GM12878 (cell line): Measurements from ENCODE around the gene ALB. TPM values are rescaled to one million over a fixed set of nuclear protein-coding genes. Genes with fewer than 3 reads are reported as not detected.
A peak's percentile ranks its signal among the peaks of the same experiment; 100 is the strongest.
"Not testable (repeated sequence)": the region's sequence is repeated elsewhere in the genome, so short reads cannot be mapped to it uniquely, and the experiment has no call there.

Source experiments
- ATAC-seq: fragments of 200-7000 bp; cut with Tn5 transposase; 3 replicates; pipeline ENCODE4 v1.9.1; 2020; ENCODE audit warnings: mild to moderate bottlenecking, moderate library complexity
- Bru-seq: library from RNA; stranded (reverse); fragments of 400-500 nt; gene quantifications from one replicate; lab custom pipeline; 2021; lab: Mats Ljungman, UMichigan
- BruChase-seq, 2 experiments: library from RNA; stranded (reverse); fragments of 400-500 nt; gene quantifications; one replicate each; lab custom pipeline; 2021; lab: Mats Ljungman, UMichigan
- BruUV-seq: library from RNA; stranded (reverse); fragments of 400-500 nt; replicated peaks from 2 replicates; lab custom pipeline; 2021; lab: Mats Ljungman, UMichigan
- CTCF ChIA-PET: fragments of 300-600 bp; sonication (Branson Sonifier 250); formaldehyde crosslinking; extraction: SDS; loops from one replicate; lab custom pipeline; 2021; ENCODE audit warnings: inconsistent platforms; lab: Yijun Ruan, JAX
- POLR2A ChIA-PET: fragments of 350-600 bp; formaldehyde crosslinking; extraction: SDS; loops from one replicate; lab custom pipeline; 2021; ENCODE audit warnings: inconsistent platforms; lab: Charles Lee
- RAD21 ChIA-PET: fragments of 300-600 bp; sonication (Branson Sonifier 250); formaldehyde crosslinking; loops from one replicate; lab custom pipeline; 2023; ENCODE audit warnings: antibody characterized with exemption; ENCODE audit not compliant: unreplicated experiment; lab: Charles Lee
- SMC1A ChIA-PET: fragments of 300-600 bp; sonication (Branson Sonifier 250); formaldehyde crosslinking; loops from one replicate; lab custom pipeline; 2023; ENCODE audit not compliant: unreplicated experiment, uncharacterized antibody; lab: Charles Lee
- DNase-seq: peaks from one replicate; pipeline ENCODE4 v3.0.0-alpha.2; 2011; ENCODE audit warnings: low read depth, low spot score
- FAIRE-seq: peaks from 3 replicates; lab custom pipeline; 2011; peaks lifted over from hg19 to GRCh38; lab: Jason Lieb, UNC
- H2AFZ ChIP-seq: 2 replicates; pipeline ENCODE4 v1.6.0; 2011; ENCODE audit warnings: low read depth, low read length, control low read depth; ENCODE audit not compliant: control insufficient read depth
- H3K27ac ChIP-seq: 2 replicates; pipeline ENCODE4 v1.5.1; 2011; ENCODE audit warnings: control low read depth; ENCODE audit not compliant: control insufficient read depth, insufficient read depth
- H3K27me3 ChIP-seq, 2 experiments: replicated peaks in 1 of 2; 2 replicates each; pipeline versions ENCODE4 v1.6.0 to v1.6.1; 2011; ENCODE audit warnings: low read length in 1 of 2; ENCODE audit not compliant: control insufficient read depth in 2 of 2, insufficient read depth in 2 of 2
- H3K36me3 ChIP-seq, 2 experiments: 2 replicates each; pipeline ENCODE4 v1.5.1; 2011; ENCODE audit warnings: low read length in 1 of 2; ENCODE audit not compliant: control insufficient read depth in 2 of 2, insufficient read depth in 2 of 2
- H3K4me1 ChIP-seq: 2 replicates; pipeline ENCODE4 v1.6.1; 2011; ENCODE audit warnings: mild to moderate bottlenecking, low read length, moderate library complexity, mixed read lengths; ENCODE audit not compliant: control insufficient read depth, insufficient read depth
- H3K4me2 ChIP-seq: 2 replicates; pipeline ENCODE4 v1.6.0; 2011; ENCODE audit warnings: control low read depth; ENCODE audit not compliant: control insufficient read depth, insufficient read depth
- H3K4me3 ChIP-seq: fragments of 200-600 bp; sonication (generic); 2 replicates; pipeline ENCODE4 v1.5.1; 2016
- H3K79me2 ChIP-seq: 2 replicates; pipeline ENCODE4 v1.6.0; 2011; ENCODE audit warnings: low read length; ENCODE audit not compliant: control insufficient read depth, insufficient read depth
- H3K9ac ChIP-seq: 2 replicates; pipeline ENCODE4 v1.8.0; 2011; ENCODE audit warnings: low read length, control low read depth, mixed read lengths; ENCODE audit not compliant: control insufficient read depth, insufficient read depth
- H3K9me3 ChIP-seq: replicated peaks from 3 replicates; pipeline ENCODE4 v1.5.1; 2011; ENCODE audit warnings: mild to moderate bottlenecking, low read length; ENCODE audit not compliant: control insufficient read depth, insufficient read depth
- H4K20me1 ChIP-seq: 2 replicates; pipeline ENCODE4 v1.6.0; 2011; ENCODE audit not compliant: control insufficient read depth, insufficient read depth
- CBFB ChIP-seq: IDR thresholded peaks from 2 replicates; pipeline ENCODE4 v1.6.1; 2016; ENCODE audit warnings: antibody characterized with exemption, low read depth
- DPF2 ChIP-seq: fragments of 450-650 bp; IDR thresholded peaks from 2 replicates; pipeline ENCODE4 v1.6.1; 2017; ENCODE audit warnings: mild to moderate bottlenecking
- HDAC6 ChIP-seq: fragments of 200-600 bp; sonication (generic); IDR thresholded peaks from one replicate; pipeline ENCODE4 v1.8.0; 2017; ENCODE audit warnings: antibody characterized with exemption; ENCODE audit not compliant: unreplicated experiment
- KAT2A ChIP-seq: conservative IDR thresholded peaks from 2 replicates; pipeline ENCODE4 v1.6.1; 2011; ENCODE audit warnings: low read depth, low read length; ENCODE audit not compliant: control insufficient read depth
- MAX ChIP-seq: IDR thresholded peaks from 2 replicates; pipeline ENCODE4 v1.6.1; 2012; ENCODE audit warnings: low read depth, low read length, improper control_type of control experiment
- MTA2 ChIP-seq: fragments of 450-650 bp; IDR thresholded peaks from 2 replicates; pipeline ENCODE4 v1.6.1; 2016; ENCODE audit warnings: low read depth, mild to moderate bottlenecking, moderate library complexity
- NFIC ChIP-seq: IDR thresholded peaks from 2 replicates; pipeline ENCODE4 v1.6.1; 2012; ENCODE audit warnings: low read depth, mild to moderate bottlenecking, inconsistent platforms, low read length, moderate library complexity
- NFYB ChIP-seq: IDR thresholded peaks from 2 replicates; pipeline ENCODE4 v1.6.1; 2011; ENCODE audit warnings: low read depth, mild to moderate bottlenecking, low read length, improper control_type of control experiment, moderate library complexity; ENCODE audit not compliant: insufficient read depth
- ZBTB40 ChIP-seq: fragments of 450-650 bp; IDR thresholded peaks from 2 replicates; pipeline ENCODE4 v1.6.1; 2016; ENCODE audit warnings: mild to moderate bottlenecking, moderate library complexity, borderline replicate concordance
- ZNF207 ChIP-seq: fragments of 450-650 bp; IDR thresholded peaks from 2 replicates; pipeline ENCODE4 v1.6.1; 2014; ENCODE audit warnings: antibody characterized with exemption, mild to moderate bottlenecking, borderline replicate concordance
- WGBS: methylation state at CpG from one replicate; pipeline ENCODE4 v1.1.6; 2016; ENCODE audit warnings: low lambda C conversion rate; ENCODE audit not compliant: insufficient replicate concordance, insufficient coverage; ENCODE audit errors: missing lambda C conversion rate; 5-methylcytosine and 5-hydroxymethylcytosine counted together
- in situ Hi-C: fragments of 300-500 bp; cut with MboI; formaldehyde crosslinking; loops from 9 replicates; pipeline ENCODE4 v1.14.3; 2018; ENCODE audit warnings: mixed read lengths
- intact Hi-C: fragments of 100-400 bp; cut with micrococcal nuclease; formaldehyde crosslinking; loops from one replicate; pipeline ENCODE4 v1.14.2; 2022; ENCODE audit not compliant: unreplicated experiment
- long read RNA-seq, 2 experiments: library from polyadenylated mRNA; unstranded; transcript quantifications; one replicate each; pipeline ENCODE4 v2.0.0, GENCODE V29; 2019 to 2020
- polyA minus RNA-seq, 3 experiments: library from RNA; depleted of rRNA, polyadenylated mRNA; stranded (reverse); fragments of >200 nt; gene quantifications; 2 replicates each; pipeline ENCODE4 v1.2.3, GENCODE V29; 2011
- polyA plus RNA-seq, 11 experiments: library from polyadenylated mRNA; depleted of rRNA in 4 of 11; unstranded in 6 of 11; stranded (reverse) in 5 of 11; fragments of >200 nt; fragmentation: Nextera tagmentation in 4 of 11; fragmentation: Illumina TruSeq in 1 of 11; extraction: Ambion mirVana in 4 of 11; extraction: Trizol in 1 of 11; gene quantifications; 1 replicate in 1 of 11; 2 replicates in 10 of 11; pipeline versions ENCODE4 v1.2.1 to v1.2.3, GENCODE V29; 2011 to 2016; ENCODE audit warnings: inconsistent platforms in 2 of 11, missing spikeins in 2 of 11, low read depth in 1 of 11
- total RNA-seq, 4 experiments: library from RNA; depleted of rRNA in 3 of 4; stranded (reverse); fragments of >200 nt in 3 of 4; fragmentation: Illumina TruSeq in 1 of 4; extraction: Trizol in 1 of 4; gene quantifications; 2 replicates each; pipeline versions ENCODE4 v1.2.1 to v1.2.3, GENCODE V29; 2013 to 2021

The ALB gene
- total RNA-seq (2013; cell fraction: nucleolus; rRNA removed) = not detected in 2 replicates
- total RNA-seq (2014; rRNA removed) (not detected in 2 replicates), total RNA-seq (2014; rRNA removed; fragmentation: Illumina TruSeq; extraction: Trizol) (not detected in 2 replicates), total RNA-seq (2021) (22.3 and 29.0 TPM in 2 replicates), polyA plus RNA-seq (2011; rRNA removed) (0.05 TPM in 1 of 2 replicates, not detected in the other), polyA plus RNA-seq (2014; fragmentation: Illumina TruSeq; extraction: Trizol) (not detected in 2 replicates), polyA plus RNA-seq (2014; fragmentation: Nextera tagmentation; extraction: Ambion mirVana) (not detected), polyA plus RNA-seq (2014; rRNA removed) (not detected in 2 replicates), polyA plus RNA-seq (2016; fragmentation: Nextera tagmentation; extraction: Ambion mirVana) (not detected), polyA minus RNA-seq (2011; rRNA and poly(A)+ RNA removed) (0.51 TPM in 1 of 2 replicates, not detected in the other), Bru-seq, nascent RNA (percentile 36 among the genes with signal in this experiment), BruChase-seq, experiment 1, labeled RNA remaining after a 6-hour chase (percentile 36 among the genes with signal in this experiment), BruChase-seq, experiment 2, labeled RNA remaining after a 2-hour chase (percentile 34 among the genes with signal in this experiment)
- not detected for polyA plus RNA-seq (2011; ENCODE audit: low read depth)
- polyA plus RNA-seq (2011; cell fraction: cytosol; rRNA removed) = 0.45 and 23.1 TPM in 2 replicates
- 0.24 and 0.45 TPM in 2 replicates for polyA plus RNA-seq (2011; cell fraction: nucleus; rRNA removed)
- not detected in 2 replicates for polyA plus RNA-seq (2012)
- polyA minus RNA-seq (2011; cell fraction: cytosol; rRNA and poly(A)+ RNA removed) = not detected in 2 replicates
- 0.60 TPM in 1 of 2 replicates, not detected in the other for polyA minus RNA-seq (2011; cell fraction: nucleus; rRNA and poly(A)+ RNA removed)
- long read RNA-seq, experiment 1 = 0 reads
- long read RNA-seq, experiment 2 = 0 reads

- RAD21 ChIA-PET = no interaction called here
- no peak within 1 kb of the TSS for H3K4me3 ChIP-seq
- H3K27me3 ChIP-seq = no peaks in the 10 kb centered on the region
- H3K4me2 ChIP-seq = no peak within 1 kb of the TSS
- no peak within 1 kb of the TSS for H3K27ac ChIP-seq
- no peak within 1 kb of the TSS for H2AFZ ChIP-seq
- 38% methylated on average over 7 of the region's 7 CpGs for WGBS
- no peaks in the 10 kb centered on the region for H3K36me3 ChIP-seq
- BruUV-seq = no TSS peak
- no peak within 1 kb of the TSS for H3K9ac ChIP-seq
- ATAC-seq (no peak), FAIRE-seq (no peak), DNase-seq (no peak)
- POLR2A ChIA-PET = no interaction called here
- no peaks in the 10 kb centered on the region for H3K9me3 ChIP-seq
- CTCF ChIA-PET = no interaction called here
- no peak for TF ChIP-seq MAX
- no peak for TF ChIP-seq HDAC6
- TF ChIP-seq CBFB = no peak
- no peak for TF ChIP-seq MTA2
- no peak for TF ChIP-seq DPF2
- TF ChIP-seq NFYB = no peak
- TF ChIP-seq ZBTB40 = no peak
- TF ChIP-seq KAT2A = no peak
- TF ChIP-seq ZNF207 = no peak
- no peak for TF ChIP-seq NFIC
- SMC1A ChIA-PET = no interaction called here
- intact Hi-C loops = no loop called here
- in situ Hi-C loops = no loop called here
- H3K4me1 ChIP-seq = no peaks in the 10 kb centered on the region
- no peaks in the 10 kb centered on the region for H4K20me1 ChIP-seq
- no peaks in the 10 kb centered on the region for H3K79me2 ChIP-seq
Measured at GRCh38 chr4:73404042-73404441, at the start of gene ALB. TSS of gene ALB (plus strand) at chr4:73404287. CDS start at chr4:73404328, 41 bp downstream.

GRCh38 chr4:73357174-73357573 lies 46.9 kb upstream of the ALB start:
- ATAC-seq, H3K36me3 ChIP-seq, H3K4me2 ChIP-seq, intact Hi-C loops, H3K79me2 ChIP-seq, POLR2A ChIA-PET, BruUV-seq, H3K9ac ChIP-seq, FAIRE-seq, H3K27ac ChIP-seq, H3K27me3 ChIP-seq, H3K4me3 ChIP-seq, H3K4me1 ChIP-seq, DNase-seq, H4K20me1 ChIP-seq, H3K9me3 ChIP-seq, RAD21 ChIA-PET, H2AFZ ChIP-seq, in situ Hi-C loops: not testable (repeated sequence)
- ChIA-PET SMC1A (interaction anchor here (1.0 to 1.6 kb wide), 2 partner anchors 13 to 17 kb away, joined by 3 to 4 read pairs; no protein-coding TSS in a partner anchor), CTCF (interaction anchor here (1.3 kb wide), 1 partner anchor 13 kb away, joined by 3 read pairs; no protein-coding TSS in a partner anchor)
- 0% methylated on average over 1 of the region's 1 CpG for WGBS
